HCT116 (cell line): ENCODE data around the gene FCHSD2.

Experiments used
- CTCF ChIP-seq, 3 experiments: fragments of 200-600 bp in 1 of 3; sonication (generic) in 1 of 3; IDR thresholded peaks in 2 of 3; conservative IDR thresholded peaks in 1 of 3; 2 replicates each; pipeline ENCODE4 v1.5.1; 2012 to 2017; ENCODE audit warnings: low read depth in 2 of 3, low read length in 2 of 3, antibody characterized with exemption in 1 of 3, borderline replicate concordance in 1 of 3, control low read depth in 1 of 3, mild to moderate bottlenecking in 1 of 3, mixed read lengths in 1 of 3, mixed run types in 1 of 3, moderate library complexity in 1 of 3; ENCODE audit not compliant: insufficient read depth in 1 of 3
- POLR2A ChIP-seq: IDR thresholded peaks from 2 replicates; pipeline ENCODE4 v1.7.0; 2011; ENCODE audit warnings: borderline replicate concordance; ENCODE audit not compliant: insufficient read depth, insufficient read length; ENCODE audit errors: extremely low read depth
- POLR2AphosphoS5 ChIP-seq: IDR thresholded peaks from 2 replicates; pipeline ENCODE4 v1.6.1; 2011; ENCODE audit warnings: mild to moderate bottlenecking, low read depth, low read length, moderate library complexity
- TCF7L2 ChIP-seq: IDR thresholded peaks from 2 replicates; pipeline ENCODE4 v1.7.0; 2011; ENCODE audit warnings: borderline replicate concordance, inconsistent platforms; ENCODE audit not compliant: insufficient read depth, insufficient read length; ENCODE audit errors: extremely low read depth
- ZNF274 ChIP-seq: fragments of 200-500 bp; sonication (Bioruptor generic); IDR thresholded peaks from 2 replicates; pipeline ENCODE4 v1.6.1; 2014; ENCODE audit warnings: mild to moderate bottlenecking, low read depth, low read length, inconsistent platforms

GRCh38 chr11:72899238-72899637 is 242.9 kb downstream of the FCHSD2 start:
- TF ChIP-seq TCF7L2 (no peak), CTCF (IDR thresholded peaks at IDR 0.05 in 2 of 3, conservative IDR thresholded peaks at IDR 0.05 in 1 of 3; ENCODE audit: borderline replicate concordance in 1 of 3, insufficient read depth in 1 of 3, low read depth in 2 of 3, low read length in 2 of 3) (no peak), ZNF274 (no peak), POLR2A (no peak), POLR2AphosphoS5 (no peak)
